OCI-LY3 (cell line): Measurements from ENCODE around the gene NVL.

Source experiments
- H2AFZ ChIP-seq: fragments of 200-600, 300-600 bp; shearing (Covaris generic); 2 replicates; pipeline ENCODE4 v1.6.0; 2014; ENCODE audit warnings: antibody characterized with exemption, low read depth, low read length
- H3K27ac ChIP-seq: fragments of 200-600, 300-600 bp; sonication (generic); 2 replicates; pipeline ENCODE4 v1.5.1; 2014; ENCODE audit warnings: mild to moderate bottlenecking, low read length, moderate library complexity, mixed read lengths
- H3K27me3 ChIP-seq: fragments of 200-600, 300-600 bp; sonication (generic); 2 replicates; pipeline ENCODE4 v1.6.1; 2014; ENCODE audit warnings: low read depth, low read length, mixed read lengths
- H3K36me3 ChIP-seq: fragments of 200-600, 300-600 bp; sonication (generic); replicated peaks from 2 replicates; pipeline ENCODE3; 2014; ENCODE audit warnings: low read depth, low read length, mixed read lengths
- H3K4me1 ChIP-seq: fragments of 300-600, 200-600 bp; sonication (generic); 2 replicates; pipeline ENCODE4 v1.6.1; 2014; ENCODE audit warnings: low read length, mixed read lengths
- H3K4me2 ChIP-seq: fragments of 200-600, 300-600 bp; sonication (generic); 2 replicates; pipeline ENCODE4 v1.6.1; 2014; ENCODE audit warnings: low read length, mixed read lengths
- H3K4me3 ChIP-seq: fragments of 300-600, 200-600 bp; sonication (generic); 2 replicates; pipeline ENCODE4 v1.5.1; 2014; ENCODE audit warnings: antibody characterized with exemption, mild to moderate bottlenecking, low read length, moderate library complexity
- H3K79me2 ChIP-seq: fragments of 300-600, 200-600 bp; shearing (Covaris generic); 2 replicates; pipeline ENCODE4 v1.6.1; 2014; ENCODE audit warnings: mild to moderate bottlenecking, low read length, mixed read lengths
- H3K9ac ChIP-seq: fragments of 300-600, 200-600 bp; shearing (Covaris generic); 2 replicates; pipeline ENCODE4 v1.6.0; 2014; ENCODE audit warnings: mild to moderate bottlenecking, low read length, moderate library complexity
- H3K9me3 ChIP-seq: fragments of 200-600, 300-600 bp; shearing (Covaris generic); 2 replicates; pipeline ENCODE4 v1.6.1; 2014; ENCODE audit warnings: low read length, mixed read lengths; ENCODE audit not compliant: insufficient read depth
- H4K20me1 ChIP-seq: fragments of 200-600, 300-600 bp; sonication (generic); 2 replicates; pipeline ENCODE4 v1.6.1; 2016; ENCODE audit warnings: low read length, mixed read lengths; ENCODE audit not compliant: insufficient read depth
- CTCF ChIP-seq: fragments of 200-600, 300-600 bp; sonication (generic); IDR thresholded peaks from 2 replicates; pipeline ENCODE4 v1.5.1; 2014; ENCODE audit warnings: antibody characterized with exemption, low read length, low read depth
- EZH2phosphoT487 ChIP-seq: fragments of 200-600 bp; shearing (Covaris generic); IDR thresholded peaks from 2 replicates; pipeline ENCODE4 v1.6.1; 2018; ENCODE audit warnings: antibody characterized with exemption, mixed run types, low read depth

Gene NVL

GRCh38 chr1:224289396-224289795 is 40.6 kb downstream of the NVL start:
- no peaks in the 10 kb centered on the region for H4K20me1 ChIP-seq
- H3K79me2 ChIP-seq: no peaks in the 10 kb centered on the region
- no peak overlapping the region for H3K27ac ChIP-seq
- no peaks in the 10 kb centered on the region for H3K9me3 ChIP-seq
- H3K4me1 ChIP-seq: no peaks in the 10 kb centered on the region
- H3K4me2 ChIP-seq: no peak overlapping the region
- no peak overlapping the region for H2AFZ ChIP-seq
- no peak for TF ChIP-seq EZH2phosphoT487
- TF ChIP-seq CTCF: no peak
- H3K36me3 ChIP-seq: peaks cover 56% of the 10 kb centered on the region
- no peaks in the 10 kb centered on the region for H3K27me3 ChIP-seq
- H3K9ac ChIP-seq: no peak overlapping the region
- H3K4me3 ChIP-seq: no peak overlapping the region

DNA sequence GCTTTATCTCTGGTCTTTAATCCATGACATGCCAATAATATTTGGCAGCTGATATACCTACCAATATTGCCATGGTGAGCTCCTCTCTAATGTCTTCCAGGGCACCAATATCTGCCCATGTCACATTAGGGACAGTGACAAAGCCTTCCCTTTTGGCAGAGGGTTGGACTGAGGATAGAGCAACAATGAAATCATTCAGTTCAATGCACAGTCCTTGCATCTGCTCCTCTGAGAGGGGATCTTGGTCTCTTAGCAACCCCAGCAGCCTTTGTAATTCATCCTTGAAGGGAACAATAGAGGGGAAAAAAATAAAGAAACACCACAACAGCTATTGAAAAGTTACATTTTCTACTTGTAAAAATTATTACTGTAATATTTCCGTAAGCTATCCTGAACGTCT is 42.3 kb downstream of the NVL start:
- Histone ChIP-seq H3K9ac (no peak overlapping the region), H3K4me2 (no peak overlapping the region), H3K4me3 (no peak overlapping the region), H3K27me3 (no peaks in the 10 kb centered on the region), H3K79me2 (no peaks in the 10 kb centered on the region), H3K36me3 (peaks cover 48% of the 10 kb centered on the region), H3K27ac (no peak overlapping the region), H2AFZ (no peak overlapping the region), H3K9me3 (no peaks in the 10 kb centered on the region), H3K4me1 (no peaks in the 10 kb centered on the region), H4K20me1 (no peaks in the 10 kb centered on the region)
- TF ChIP-seq EZH2phosphoT487 (no peak), CTCF (no peak)

GRCh38 chr1:224282140-224282539 is 47.8 kb downstream of the NVL start:
- H3K4me1 ChIP-seq: no peaks in the 10 kb centered on the region
- H3K4me2 ChIP-seq: no peak overlapping the region
- TF ChIP-seq EZH2phosphoT487 (no peak), CTCF (no peak)
- no peaks in the 10 kb centered on the region for H3K27me3 ChIP-seq
- H2AFZ ChIP-seq: no peak overlapping the region
- H3K27ac ChIP-seq: no peak overlapping the region
- H3K4me3 ChIP-seq: no peak overlapping the region
- H3K9me3 ChIP-seq: no peaks in the 10 kb centered on the region
- H3K9ac ChIP-seq: no peak overlapping the region
- H3K36me3 ChIP-seq: peaks cover 33% of the 10 kb centered on the region
- no peaks in the 10 kb centered on the region for H3K79me2 ChIP-seq
- H4K20me1 ChIP-seq: no peaks in the 10 kb centered on the region

GRCh38 chr1:224276771-224277487 is 53.0 kb downstream of the NVL start:
- Histone ChIP-seq H3K4me2 (no peak overlapping the region), H3K4me1 (no peaks in the 10 kb centered on the region), H3K9ac (no peak overlapping the region), H3K27ac (no peak overlapping the region), H3K9me3 (no peaks in the 10 kb centered on the region), H3K27me3 (no peaks in the 10 kb centered on the region), H3K36me3 (peaks cover 9% of the 10 kb centered on the region), H3K4me3 (no peak overlapping the region), H3K79me2 (no peaks in the 10 kb centered on the region), H4K20me1 (no peaks in the 10 kb centered on the region), H2AFZ (no peak overlapping the region)
- TF ChIP-seq EZH2phosphoT487 (no peak), CTCF (no peak)
